ENCODE results near the gene ASB9.

The ASB9 gene

GRCh38 chrX:15214588-15214987 is 55.3 kb downstream of the ASB9 start:
- TF ChIP-seq, protein P1, sequence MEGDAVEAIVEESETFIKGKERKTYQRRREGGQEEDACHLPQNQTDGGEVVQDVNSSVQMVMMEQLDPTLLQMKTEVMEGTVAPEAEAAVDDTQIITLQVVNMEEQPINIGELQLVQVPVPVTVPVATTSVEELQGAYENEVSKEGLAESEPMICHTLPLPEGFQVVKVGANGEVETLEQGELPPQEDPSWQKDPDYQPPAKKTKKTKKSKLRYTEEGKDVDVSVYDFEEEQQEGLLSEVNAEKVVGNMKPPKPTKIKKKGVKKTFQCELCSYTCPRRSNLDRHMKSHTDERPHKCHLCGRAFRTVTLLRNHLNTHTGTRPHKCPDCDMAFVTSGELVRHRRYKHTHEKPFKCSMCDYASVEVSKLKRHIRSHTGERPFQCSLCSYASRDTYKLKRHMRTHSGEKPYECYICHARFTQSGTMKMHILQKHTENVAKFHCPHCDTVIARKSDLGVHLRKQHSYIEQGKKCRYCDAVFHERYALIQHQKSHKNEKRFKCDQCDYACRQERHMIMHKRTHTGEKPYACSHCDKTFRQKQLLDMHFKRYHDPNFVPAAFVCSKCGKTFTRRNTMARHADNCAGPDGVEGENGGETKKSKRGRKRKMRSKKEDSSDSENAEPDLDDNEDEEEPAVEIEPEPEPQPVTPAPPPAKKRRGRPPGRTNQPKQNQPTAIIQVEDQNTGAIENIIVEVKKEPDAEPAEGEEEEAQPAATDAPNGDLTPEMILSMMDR (IDR thresholded peaks at IDR 0.05; ENCODE audit: borderline replicate concordance, control extremely low read depth, extremely low read depth, insufficient read depth, missing control alignments): no peak
- in situ Hi-C loops (cut with MboI; ENCODE audit: low sequenced_read_pairs, unreplicated experiment): no loop called here
- no peak for DNase-seq (ENCODE audit: low spot score)

- no peak for DNase-seq (ENCODE audit: low spot score)
- in situ Hi-C loops (cut with MboI; ENCODE audit: low sequenced_read_pairs, unreplicated experiment): no loop called here
- TF ChIP-seq, protein P1 (IDR thresholded peaks at IDR 0.05; ENCODE audit: borderline replicate concordance, control extremely low read depth, extremely low read depth, insufficient read depth, missing control alignments): no peak
Measured at GRCh38 chrX:15209096-15209495, 60.8 kb downstream of the ASB9 start.

DNA sequence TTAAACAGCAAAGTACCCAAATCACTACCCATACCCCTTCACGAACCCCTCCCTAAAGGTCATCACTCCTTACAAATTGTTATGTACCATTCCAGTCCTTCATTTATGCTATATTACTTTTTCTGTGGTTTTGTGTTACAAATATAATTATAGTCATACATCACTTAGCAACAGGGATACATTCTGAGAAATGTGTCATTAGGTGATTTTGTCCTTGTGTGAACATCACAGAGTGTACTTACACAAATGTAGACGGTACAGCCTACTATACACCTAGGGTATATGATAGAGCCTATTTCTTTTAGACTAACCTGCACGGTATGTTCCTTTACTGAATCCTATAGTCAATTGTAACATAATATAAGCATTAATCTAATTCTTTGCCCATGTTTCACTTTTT is 61.9 kb downstream of the ASB9 start:
- in situ Hi-C loops (cut with MboI; ENCODE audit: low sequenced_read_pairs, unreplicated experiment): no loop called here
- TF ChIP-seq, protein P1 (IDR thresholded peaks at IDR 0.05; ENCODE audit: borderline replicate concordance, control extremely low read depth, extremely low read depth, insufficient read depth, missing control alignments): no peak
- DNase-seq (ENCODE audit: low spot score): no peak

GRCh38 chrX:15207384-15207783 is 62.5 kb downstream of the ASB9 start:
- in situ Hi-C loops (cut with MboI; ENCODE audit: low sequenced_read_pairs, unreplicated experiment): no loop called here
- no peak for DNase-seq (ENCODE audit: low spot score)
- TF ChIP-seq, protein P1 (IDR thresholded peaks at IDR 0.05; ENCODE audit: borderline replicate concordance, control extremely low read depth, extremely low read depth, insufficient read depth, missing control alignments): no peak

DNA sequence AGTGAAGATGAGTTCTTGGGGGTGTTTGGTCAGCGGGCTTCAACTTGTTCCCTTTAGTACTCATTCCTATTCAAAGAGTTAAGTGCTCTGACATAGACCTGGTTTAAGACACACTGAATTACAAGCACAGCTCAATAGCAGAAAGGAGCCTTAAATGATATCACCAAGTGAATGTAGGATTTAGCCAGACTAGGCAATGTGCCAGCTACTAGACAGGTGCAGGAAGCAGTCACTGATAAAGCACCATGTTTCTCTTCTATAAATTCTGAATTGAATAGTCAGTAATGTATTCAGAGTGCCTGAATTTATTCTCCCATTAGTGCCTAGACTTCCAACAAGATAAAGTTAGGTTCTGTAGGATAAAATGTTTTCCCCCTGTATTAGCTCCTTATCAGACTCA is 63.6 kb downstream of the ASB9 start:
- DNase-seq (ENCODE audit: low spot score): no peak
- TF ChIP-seq, protein P1 (IDR thresholded peaks at IDR 0.05; ENCODE audit: borderline replicate concordance, control extremely low read depth, extremely low read depth, insufficient read depth, missing control alignments): no peak
- in situ Hi-C loops (cut with MboI; ENCODE audit: low sequenced_read_pairs, unreplicated experiment): no loop called here

DNA sequence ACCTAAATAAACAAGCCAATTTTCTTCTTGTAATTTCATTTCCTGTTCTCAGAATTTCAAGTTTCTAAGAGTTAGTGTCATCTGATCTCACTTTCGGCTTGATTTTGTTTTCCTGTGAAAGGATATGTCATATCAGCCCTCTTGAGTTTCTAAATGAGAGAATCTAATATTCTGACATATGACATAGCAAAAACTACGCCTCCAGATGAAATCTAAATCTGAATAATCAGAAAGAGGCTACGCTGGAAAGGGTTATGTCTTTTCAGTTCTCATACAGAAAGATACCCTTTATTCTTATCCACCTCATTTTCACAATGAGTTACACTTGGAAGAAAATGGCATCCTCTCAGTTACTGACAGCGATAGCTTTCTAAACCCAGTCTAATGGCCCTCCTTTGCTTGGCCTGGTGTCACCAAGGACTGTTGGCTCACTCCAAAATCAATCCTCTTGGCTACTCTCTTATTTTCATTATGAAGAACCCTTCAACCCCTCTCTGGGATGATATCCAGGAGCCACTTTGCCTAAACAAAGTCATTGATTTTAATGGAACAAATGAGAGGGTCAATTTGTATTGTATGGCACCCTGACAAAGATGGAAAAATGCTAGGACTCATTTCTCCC is 65.6 kb downstream of the ASB9 start:
- peak; percentile 27 for DNase-seq (ENCODE audit: low spot score)
- TF ChIP-seq, protein P1 (IDR thresholded peaks at IDR 0.05; ENCODE audit: borderline replicate concordance, control extremely low read depth, extremely low read depth, insufficient read depth, missing control alignments): no peak
- in situ Hi-C loops (cut with MboI; ENCODE audit: low sequenced_read_pairs, unreplicated experiment): no loop called here

All from GM13976 (cell line).